Astrocyte (in vitro differentiated cells and primary cell): Measurements from ENCODE around the gene GPR27. TPM values are rescaled to one million over a fixed set of nuclear protein-coding genes. Genes with fewer than 3 reads are reported as not detected.

Experiments used
- DNase-seq: peaks from one replicate; pipeline ENCODE4 v3.0.0-alpha.2; 2010; ENCODE audit warnings: low read depth
- FAIRE-seq: peaks from 2 replicates; lab custom pipeline; 2011; peaks lifted over from hg19 to GRCh38; lab: Jason Lieb, UNC
- H2AFZ ChIP-seq: 2 replicates; pipeline ENCODE4 v1.6.0; 2012; ENCODE audit warnings: low read depth, low read length, inconsistent platforms
- H3K27ac ChIP-seq: 2 replicates; pipeline ENCODE4 v1.5.1; 2011; ENCODE audit warnings: low read depth, low read length, inconsistent platforms
- H3K27me3 ChIP-seq: 2 replicates; pipeline ENCODE4 v1.6.0; 2011; ENCODE audit warnings: low read length, inconsistent platforms; ENCODE audit not compliant: insufficient read depth
- H3K36me3 ChIP-seq: 2 replicates; pipeline ENCODE4 v1.5.1; 2011; ENCODE audit warnings: low read length, inconsistent platforms; ENCODE audit not compliant: insufficient read depth
- H3K4me1 ChIP-seq: 2 replicates; pipeline ENCODE4 v1.5.1; 2011; ENCODE audit warnings: low read length, inconsistent platforms; ENCODE audit not compliant: insufficient read depth
- H3K4me2 ChIP-seq: 2 replicates; pipeline ENCODE4 v1.6.0; 2012; ENCODE audit warnings: low read length, inconsistent platforms
- H3K4me3 ChIP-seq: 2 replicates; pipeline ENCODE4 v1.5.1; 2011; ENCODE audit warnings: low read depth, mild to moderate bottlenecking, low read length, inconsistent platforms; ENCODE audit not compliant: insufficient read depth
- H3K79me2 ChIP-seq: 2 replicates; pipeline ENCODE4 v1.6.0; 2012; ENCODE audit warnings: mild to moderate bottlenecking, low read length, inconsistent platforms; ENCODE audit not compliant: insufficient read depth
- H3K9ac ChIP-seq: 2 replicates; pipeline ENCODE4 v1.6.0; 2012; ENCODE audit warnings: mild to moderate bottlenecking, low read length, inconsistent platforms
- H3K9me3 ChIP-seq: 2 replicates; pipeline ENCODE4 v1.5.1; 2012; ENCODE audit warnings: low read depth, mild to moderate bottlenecking, low read length, inconsistent platforms; ENCODE audit not compliant: insufficient read depth
- H4K20me1 ChIP-seq: 2 replicates; pipeline ENCODE4 v1.6.0; 2012; ENCODE audit warnings: low read length, inconsistent platforms; ENCODE audit not compliant: insufficient read depth
- H3K27ac Mint-ChIP-seq: one replicate; pipeline ENCODE4 v1.8.0; 2021; ENCODE audit warnings: mild to moderate bottlenecking, mixed read lengths; ENCODE audit not compliant: unreplicated experiment
- H3K27me3 Mint-ChIP-seq: one replicate; pipeline ENCODE4 v1.8.0; 2021; ENCODE audit warnings: low read depth, mixed read lengths; ENCODE audit not compliant: unreplicated experiment
- H3K36me3 Mint-ChIP-seq: one replicate; pipeline ENCODE4 v1.8.0; 2021; ENCODE audit warnings: low read depth, mixed read lengths; ENCODE audit not compliant: unreplicated experiment
- H3K4me1 Mint-ChIP-seq: one replicate; pipeline ENCODE4 v1.8.0; 2021; ENCODE audit warnings: low read depth, mixed read lengths; ENCODE audit not compliant: unreplicated experiment
- H3K4me3 Mint-ChIP-seq: one replicate; pipeline ENCODE4 v1.8.0; 2021; ENCODE audit warnings: mild to moderate bottlenecking, moderate library complexity, mixed read lengths; ENCODE audit not compliant: unreplicated experiment
- H3K9me3 Mint-ChIP-seq: one replicate; pipeline ENCODE4 v1.8.0; 2021; ENCODE audit warnings: mild to moderate bottlenecking, mixed read lengths; ENCODE audit not compliant: unreplicated experiment
- CTCF ChIP-seq: IDR thresholded peaks from 2 replicates; pipeline ENCODE4 v1.5.1; 2011; ENCODE audit warnings: low read depth, mild to moderate bottlenecking, inconsistent platforms, low read length, moderate library complexity; ENCODE audit not compliant: insufficient read depth
- EZH2 ChIP-seq: IDR thresholded peaks from 2 replicates; pipeline ENCODE4 v1.6.1; 2012; ENCODE audit warnings: mild to moderate bottlenecking, low read length, inconsistent platforms; ENCODE audit not compliant: insufficient read depth
- total RNA-seq: library from RNA; stranded (reverse); gene quantifications from 2 replicates; pipeline ENCODE4 v1.2.1, GENCODE V29; 2021

The GPR27 gene
- total RNA-seq, 1 donor from 2014 or later: 2.9 TPM

GRCh38 chr3:71791634-71792033 is 38.0 kb downstream of the GPR27 start:
- no peaks in the 10 kb centered on the region for H3K4me1 ChIP-seq
- no peak overlapping the region for H3K4me3 Mint-ChIP-seq
- DNase-seq: no peak
- TF ChIP-seq CTCF (no peak), EZH2 (no peak)
- no peaks in the 10 kb centered on the region for H3K36me3 ChIP-seq
- H4K20me1 ChIP-seq: no peaks in the 10 kb centered on the region
- H3K4me1 Mint-ChIP-seq: no peaks in the 10 kb centered on the region
- no peak overlapping the region for H3K27ac Mint-ChIP-seq
- H3K4me3 ChIP-seq: no peak overlapping the region
- peaks cover 25% of the 10 kb centered on the region for H3K27me3 ChIP-seq
- no peak overlapping the region for H3K27ac ChIP-seq
- no peaks in the 10 kb centered on the region for H3K36me3 Mint-ChIP-seq
- no peak overlapping the region for H3K9ac ChIP-seq
- no peaks in the 10 kb centered on the region for H3K9me3 Mint-ChIP-seq
- no peak overlapping the region for H3K4me2 ChIP-seq
- FAIRE-seq: no peak
- H3K79me2 ChIP-seq: no peaks in the 10 kb centered on the region
- peaks cover 39% of the 10 kb centered on the region for H3K27me3 Mint-ChIP-seq
- H3K9me3 ChIP-seq: no peaks in the 10 kb centered on the region
- H2AFZ ChIP-seq: no peak overlapping the region

- peaks cover 35% of the 10 kb centered on the region for H3K27me3 Mint-ChIP-seq
- H3K9ac ChIP-seq: no peak overlapping the region
- no peaks in the 10 kb centered on the region for H3K79me2 ChIP-seq
- H3K27ac Mint-ChIP-seq: no peak overlapping the region
- H3K9me3 Mint-ChIP-seq: peaks cover 3% of the 10 kb centered on the region
- H3K4me3 Mint-ChIP-seq: no peak overlapping the region
- TF ChIP-seq CTCF (no peak), EZH2 (no peak)
- H3K4me1 Mint-ChIP-seq: no peaks in the 10 kb centered on the region
- no peaks in the 10 kb centered on the region for H3K9me3 ChIP-seq
- H3K36me3 ChIP-seq: no peaks in the 10 kb centered on the region
- no peaks in the 10 kb centered on the region for H4K20me1 ChIP-seq
- no peak overlapping the region for H3K4me2 ChIP-seq
- no peak overlapping the region for H3K27ac ChIP-seq
- H3K4me3 ChIP-seq: no peak overlapping the region
- DNase-seq: no peak
- no peaks in the 10 kb centered on the region for H3K36me3 Mint-ChIP-seq
- H3K4me1 ChIP-seq: no peaks in the 10 kb centered on the region
- H3K27me3 ChIP-seq: peaks cover 20% of the 10 kb centered on the region
- no peak for FAIRE-seq
- H2AFZ ChIP-seq: no peak overlapping the region
Observed at GRCh38 chr3:71796290-71796689, 42.6 kb downstream of the GPR27 start.

- Mint-ChIP-seq H3K9me3 (peaks cover 3% of the 10 kb centered on the region), H3K27ac (no peak overlapping the region), H3K4me1 (no peaks in the 10 kb centered on the region), H3K4me3 (no peak overlapping the region), H3K36me3 (no peaks in the 10 kb centered on the region), H3K27me3 (peaks cover 31% of the 10 kb centered on the region)
- FAIRE-seq (no peak), DNase-seq (no peak)
- no peak for TF ChIP-seq EZH2
- TF ChIP-seq CTCF: no peak
- Histone ChIP-seq H3K36me3 (no peaks in the 10 kb centered on the region), H2AFZ (no peak overlapping the region), H4K20me1 (no peaks in the 10 kb centered on the region), H3K9ac (no peak overlapping the region), H3K4me3 (no peak overlapping the region), H3K4me1 (no peaks in the 10 kb centered on the region), H3K9me3 (no peaks in the 10 kb centered on the region), H3K79me2 (no peaks in the 10 kb centered on the region), H3K27ac (no peak overlapping the region), H3K4me2 (no peak overlapping the region), H3K27me3 (peaks cover 18% of the 10 kb centered on the region)
Observed at GRCh38 chr3:71797455-71797854, 43.8 kb downstream of the GPR27 start.
